ENCODE measurements around the gene PLXNA4.

GRCh38 chr7:132150711-132151110 is 425.6 kb downstream of the PLXNA4 start:
- TF ChIP-seq POLR2A (IDR thresholded peaks at IDR 0.05), result no peak
- no peak for TF ChIP-seq CTCF (IDR thresholded peaks at IDR 0.05)
- TF ChIP-seq POLR2AphosphoS5 (IDR thresholded peaks at IDR 0.05), result no peak

All from prostate gland (tissue), 2 donors.